Mucosa of descending colon (tissue), 3 donors: ENCODE results near the gene VEPH1. TPM values are rescaled to one million over a fixed set of nuclear protein-coding genes. Genes with fewer than 3 reads are reported as not detected.

Experiments
- ATAC-seq: fragments of 200-7000 bp; cut with Tn5 transposase; one replicate; pipeline ENCODE4 v1.9.1; 2020; ENCODE audit warnings: mild to moderate bottlenecking, moderate library complexity
- DNase-seq, 3 donors: peaks; one replicate each; pipeline ENCODE4 v3.0.0-alpha.2; 2020
- H3K36me3 ChIP-seq: fragments of 200-600 bp; one replicate; pipeline ENCODE4 v1.8.0; 2021; ENCODE audit warnings: low read depth, mild to moderate bottlenecking
- H3K4me1 ChIP-seq: fragments of 200-600 bp; one replicate; pipeline ENCODE4 v1.8.0; 2021; ENCODE audit warnings: low read depth, mild to moderate bottlenecking
- H3K4me3 ChIP-seq: fragments of 200-600 bp; one replicate; pipeline ENCODE4 v1.8.0; 2021; ENCODE audit warnings: mild to moderate bottlenecking
- H3K9me3 ChIP-seq: fragments of 200-600 bp; one replicate; pipeline ENCODE4 v1.8.0; 2021; ENCODE audit warnings: mild to moderate bottlenecking
- CTCF ChIP-seq: fragments of 200-600 bp; IDR thresholded peaks from one replicate; pipeline ENCODE4 v1.8.0; 2022; ENCODE audit warnings: antibody characterized with exemption, mild to moderate bottlenecking
- intact Hi-C, 2 donors: fragments of 100-400 bp; cut with DNase I in 1 of 2; cut with micrococcal nuclease in 1 of 2; formaldehyde crosslinking; loops; one replicate each; pipeline versions ENCODE4 v1.11.0 to v1.11.1; 2022; cut with DNase I, micrococcal nuclease
- total RNA-seq, 3 donors: library from RNA; stranded (reverse); fragmentation: NEBNext Ultra II Directional in 2 of 3; extraction: Animal tissue kit (Norgen Biotek cat#: 25700) in 2 of 3; gene quantifications; one replicate each; pipeline versions ENCODE4 v1.2.1 to v1.2.4, GENCODE V29; 2021 to 2023
- donor health status: DM: no; HTN: no; CAD: no; lungs with moderate emphysema.
- donor health status: DM: no; HTN: no; CAD: no.
- donor health status: DM: no; HTN: yes; CAD: no.

VEPH1 gene
- total RNA-seq, 3 donors from 2014 or later = 1.5 to 6.3 (median 4.8) TPM

- Histone ChIP-seq H3K9me3 (no peaks in the 10 kb centered on the region), H3K4me3 (no peak overlapping the region), H3K36me3 (no peaks in the 10 kb centered on the region), H3K4me1 (no peaks in the 10 kb centered on the region)
- ATAC-seq (no peak), DNase-seq (no peak)
- intact Hi-C loops = no loop called here
- no peak for TF ChIP-seq CTCF
Observed at GRCh38 chr3:157310329-157311052, 192.7 kb downstream of the VEPH1 start.

- no peak for TF ChIP-seq CTCF
- Histone ChIP-seq H3K4me1 (no peaks in the 10 kb centered on the region), H3K9me3 (no peaks in the 10 kb centered on the region), H3K4me3 (no peak overlapping the region), H3K36me3 (no peaks in the 10 kb centered on the region)
- intact Hi-C loops = no loop called here
- no peak for ATAC-seq
- no peak for DNase-seq
Observed at GRCh38 chr3:157306502-157306901, 196.7 kb downstream of the VEPH1 start.

- TF ChIP-seq CTCF = no peak
- Histone ChIP-seq H3K36me3 (no peaks in the 10 kb centered on the region), H3K4me3 (no peak overlapping the region), H3K9me3 (no peaks in the 10 kb centered on the region), H3K4me1 (no peaks in the 10 kb centered on the region)
- no peak for DNase-seq
- no peak for ATAC-seq
- intact Hi-C loops = no loop called here
Observed at GRCh38 chr3:157305392-157305791, 197.8 kb downstream of the VEPH1 start.

GRCh38 chr3:157301755-157302154 is 201.5 kb downstream of the VEPH1 start:
- DNase-seq (no peak), ATAC-seq (no peak)
- H3K36me3 ChIP-seq = no peaks in the 10 kb centered on the region
- TF ChIP-seq CTCF = no peak
- no peaks in the 10 kb centered on the region for H3K4me1 ChIP-seq
- intact Hi-C loops = no loop called here
- no peak overlapping the region for H3K4me3 ChIP-seq
- H3K9me3 ChIP-seq = no peaks in the 10 kb centered on the region

GRCh38 chr3:157300981-157301663 is 202.1 kb downstream of the VEPH1 start:
- Histone ChIP-seq H3K9me3 (no peaks in the 10 kb centered on the region), H3K4me1 (no peaks in the 10 kb centered on the region), H3K4me3 (no peak overlapping the region), H3K36me3 (no peaks in the 10 kb centered on the region)
- ATAC-seq = no peak
- no peak for TF ChIP-seq CTCF
- intact Hi-C loops = no loop called here
- no peak for DNase-seq
